DOHH2 (cell line): ENCODE data around the gene B4GALT2.

Experiments used
- H3F3A ChIP-seq: fragments of 200-600 bp; sonication (generic), shearing (Covaris generic); 2 replicates; pipeline ENCODE4 v1.6.0; 2016; ENCODE audit warnings: antibody characterized with exemption, mild to moderate bottlenecking; ENCODE audit not compliant: control insufficient read depth, insufficient read depth
- H3K27ac ChIP-seq: fragments of 200-600 bp; sonication (generic); 2 replicates; pipeline ENCODE4 v1.5.1; 2014; ENCODE audit warnings: low read depth, mild to moderate bottlenecking, low read length, moderate library complexity
- H3K27me3 ChIP-seq: fragments of 200-600 bp; sonication (generic); 2 replicates; pipeline ENCODE4 v1.6.1; 2014; ENCODE audit warnings: mild to moderate bottlenecking, low read length, mixed read lengths; ENCODE audit not compliant: control insufficient read depth
- H3K36me3 ChIP-seq: fragments of 200-600 bp; sonication (generic); 2 replicates; pipeline ENCODE4 v1.6.1; 2014; ENCODE audit warnings: mild to moderate bottlenecking, low read length, moderate library complexity, mixed read lengths; ENCODE audit not compliant: control insufficient read depth
- H3K4me1 ChIP-seq: fragments of 200-600 bp; sonication (generic); 2 replicates; pipeline ENCODE4 v1.6.1; 2014; ENCODE audit warnings: mild to moderate bottlenecking, low read length, mixed read lengths; ENCODE audit not compliant: control insufficient read depth
- H3K4me2 ChIP-seq: fragments of 200-600 bp; sonication (generic); 2 replicates; pipeline ENCODE4 v1.6.0; 2014; ENCODE audit warnings: mild to moderate bottlenecking, low read length, moderate library complexity
- H3K4me3 ChIP-seq: fragments of 200-600 bp; sonication (generic); 2 replicates; pipeline ENCODE4 v1.5.1; 2014; ENCODE audit warnings: mild to moderate bottlenecking, low read length, mixed read lengths
- H3K79me2 ChIP-seq: fragments of 200-600 bp; sonication (generic); 2 replicates; pipeline ENCODE4 v1.6.1; 2014; ENCODE audit warnings: mild to moderate bottlenecking, low read length, mixed read lengths; ENCODE audit not compliant: control insufficient read depth
- H3K9me2 ChIP-seq: fragments of 200-600 bp; sonication (generic); replicated peaks from 2 replicates; pipeline ENCODE4 v1.6.1; 2014; ENCODE audit warnings: mild to moderate bottlenecking, low read length, mixed read lengths; ENCODE audit not compliant: control insufficient read depth
- H3K9me3 ChIP-seq: fragments of 200-600 bp; sonication (generic); 2 replicates; pipeline ENCODE4 v1.6.1; 2014; ENCODE audit warnings: antibody characterized with exemption, low read length, mixed read lengths; ENCODE audit not compliant: control insufficient read depth, insufficient read depth
- H4K20me1 ChIP-seq: fragments of 200-600 bp; sonication (generic); 2 replicates; pipeline ENCODE4 v1.6.0; 2014; ENCODE audit warnings: low read depth, mild to moderate bottlenecking, antibody characterized with exemption, low read length, moderate library complexity; ENCODE audit not compliant: control insufficient read depth, insufficient read depth
- CTCF ChIP-seq: fragments of 200-600 bp; sonication (generic); IDR thresholded peaks from one replicate; pipeline ENCODE4 v1.5.1; 2014; ENCODE audit warnings: antibody characterized with exemption, mild to moderate bottlenecking, low read depth, low read length; ENCODE audit not compliant: poor library complexity, severe bottlenecking
- EZH2phosphoT487 ChIP-seq: fragments of 200-600 bp; sonication (generic); IDR thresholded peaks from 2 replicates; pipeline ENCODE4 v1.6.1; 2017; ENCODE audit warnings: borderline replicate concordance, mild to moderate bottlenecking, antibody characterized with exemption, low read length, moderate library complexity, mixed read lengths

B4GALT2 gene

GRCh38 chr1:43985984-43986595 lies 7.1 kb downstream of the B4GALT2 start:
- Histone ChIP-seq H3K9me3 (no peaks in the 10 kb centered on the region), H3K27me3 (no peaks in the 10 kb centered on the region), H3K4me1 (peaks cover 10% of the 10 kb centered on the region), H4K20me1 (no peaks in the 10 kb centered on the region), H3K9me2 (no peaks in the 10 kb centered on the region), H3K4me2 (no peak overlapping the region), H3K4me3 (no peak overlapping the region), H3K36me3 (peaks cover 31% of the 10 kb centered on the region), H3K27ac (no peak overlapping the region), H3K79me2 (peaks cover 20% of the 10 kb centered on the region), H3F3A (peaks cover 12% of the 10 kb centered on the region)
- TF ChIP-seq CTCF (no peak), EZH2phosphoT487 (no peak)

- Histone ChIP-seq H3K4me3 (no peak overlapping the region), H3K27ac (no peak overlapping the region), H3K79me2 (peaks cover 14% of the 10 kb centered on the region), H3K9me3 (no peaks in the 10 kb centered on the region), H3F3A (peaks cover 12% of the 10 kb centered on the region), H3K36me3 (peaks cover 25% of the 10 kb centered on the region), H4K20me1 (no peaks in the 10 kb centered on the region), H3K9me2 (no peaks in the 10 kb centered on the region), H3K4me1 (peaks cover 13% of the 10 kb centered on the region), H3K4me2 (no peak overlapping the region), H3K27me3 (no peaks in the 10 kb centered on the region)
- TF ChIP-seq CTCF (no peak), EZH2phosphoT487 (no peak)
Measured at GRCh38 chr1:43986712-43987111, 7.7 kb downstream of the B4GALT2 start.

- H3K4me3 ChIP-seq, result no peak overlapping the region
- H3K4me1 ChIP-seq, result peaks cover 18% of the 10 kb centered on the region
- H3K9me3 ChIP-seq, result no peaks in the 10 kb centered on the region
- no peaks in the 10 kb centered on the region for H4K20me1 ChIP-seq
- no peaks in the 10 kb centered on the region for H3K9me2 ChIP-seq
- peaks cover 24% of the 10 kb centered on the region for H3K36me3 ChIP-seq
- H3K27ac ChIP-seq, result no peak overlapping the region
- H3K4me2 ChIP-seq, result no peak overlapping the region
- TF ChIP-seq CTCF (no peak), EZH2phosphoT487 (no peak)
- H3K27me3 ChIP-seq, result no peaks in the 10 kb centered on the region
- H3K79me2 ChIP-seq, result peaks cover 8% of the 10 kb centered on the region
- peaks cover 12% of the 10 kb centered on the region for H3F3A ChIP-seq
Measured at GRCh38 chr1:43987159-43987902, 8.3 kb downstream of the B4GALT2 start.
